ENCODE measurements around the gene NPW.
A peak's percentile ranks its signal among the peaks of the same experiment; 100 is the strongest.

NPW gene

DNA sequence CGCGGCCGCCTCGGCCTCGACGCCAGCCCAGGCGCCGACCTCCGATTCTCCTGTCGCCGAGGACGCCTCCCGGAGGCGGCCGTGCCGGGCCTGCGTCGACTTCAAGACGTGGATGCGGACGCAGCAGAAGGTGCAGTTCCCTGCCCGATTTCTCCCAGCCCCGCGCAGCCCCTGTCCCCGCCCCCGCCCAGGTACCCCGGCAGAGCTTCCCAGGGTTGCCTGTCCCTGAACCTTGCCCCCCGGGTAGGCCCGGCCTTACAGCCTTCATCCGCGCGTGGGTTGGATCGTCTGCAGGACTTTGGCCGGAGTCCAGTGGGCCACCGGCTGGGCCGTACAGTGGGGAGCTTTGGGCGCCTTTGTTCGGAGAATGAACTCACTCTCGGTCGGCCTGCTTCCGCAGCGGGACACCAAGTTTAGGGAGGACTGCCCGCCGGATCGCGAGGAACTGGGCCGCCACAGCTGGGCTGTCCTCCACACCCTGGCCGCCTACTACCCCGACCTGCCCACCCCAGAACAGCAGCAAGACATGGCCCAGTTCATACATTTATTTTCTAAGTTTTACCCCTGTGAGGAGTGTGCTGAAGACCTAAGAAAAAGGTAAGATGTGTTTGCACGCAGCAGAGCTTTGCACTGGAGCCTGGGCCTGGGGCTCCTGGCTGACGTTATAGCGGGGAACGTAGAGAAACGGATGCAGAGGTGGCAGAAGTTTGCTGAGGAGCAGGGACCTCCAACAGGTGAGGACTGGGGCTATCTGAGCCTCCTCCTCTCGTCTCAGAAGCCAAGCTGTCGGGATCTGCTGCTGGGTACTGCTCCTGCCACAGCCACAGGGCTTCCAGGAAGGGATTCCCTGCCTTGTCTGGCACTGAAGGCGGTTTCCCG lies 35.0 kb upstream of the NPW start:
- DNase-seq (ENCODE audit: low read depth, low spot score) = no peak

DNA sequence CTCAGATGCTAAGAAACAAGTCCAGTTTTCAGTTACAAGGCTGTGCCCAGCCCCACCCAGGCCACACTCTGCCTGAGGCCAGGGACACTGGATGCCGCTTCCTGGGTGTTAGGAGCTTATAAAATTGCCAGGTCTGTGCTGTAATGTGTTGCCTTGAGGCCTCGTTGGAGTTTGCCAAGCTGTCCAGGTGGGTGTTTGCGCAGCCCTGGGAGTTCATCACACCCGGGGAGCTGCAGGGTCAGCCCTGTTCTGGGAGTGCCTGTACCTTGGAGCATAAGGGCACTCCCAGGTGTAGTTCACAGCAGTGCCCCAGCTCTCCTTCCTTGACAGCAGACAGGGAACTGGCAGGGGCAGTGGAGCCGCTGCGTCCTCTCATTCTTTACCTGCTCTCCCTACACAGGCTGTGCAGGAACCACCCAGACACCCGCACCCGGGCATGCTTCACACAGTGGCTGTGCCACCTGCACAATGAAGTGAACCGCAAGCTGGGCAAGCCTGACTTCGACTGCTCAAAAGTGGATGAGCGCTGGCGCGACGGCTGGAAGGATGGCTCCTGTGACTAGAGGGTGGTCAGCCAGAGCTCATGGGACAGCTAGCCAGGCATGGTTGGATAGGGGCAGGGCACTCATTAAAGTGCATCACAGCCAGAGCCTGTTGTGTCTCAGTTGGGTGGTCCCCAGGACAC lies 34.0 kb upstream of the NPW start:
- DNase-seq (ENCODE audit: low read depth, low spot score) = no peak

DNA sequence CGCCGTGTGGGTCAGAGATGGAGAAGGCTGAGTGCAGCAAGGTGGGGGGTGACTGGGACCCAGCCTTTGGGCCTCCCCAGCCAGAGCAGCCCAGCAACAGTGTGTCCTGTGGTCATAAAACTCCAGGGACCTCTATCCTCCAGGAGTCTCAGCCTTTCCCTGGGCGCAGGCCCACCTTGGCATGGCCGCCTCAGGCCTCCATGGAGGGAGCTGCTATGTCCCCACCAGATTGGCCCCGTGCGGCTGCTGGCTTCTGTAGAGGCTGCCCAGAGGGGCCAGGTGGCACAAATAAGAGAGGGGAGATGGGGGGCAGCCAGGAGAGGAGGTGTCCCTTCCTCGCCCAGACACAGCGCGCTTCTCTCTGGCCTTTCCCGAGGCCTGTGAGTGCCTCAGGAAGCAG lies 32.4 kb upstream of the NPW start:
- no peak for DNase-seq (ENCODE audit: low read depth, low spot score)

DNA sequence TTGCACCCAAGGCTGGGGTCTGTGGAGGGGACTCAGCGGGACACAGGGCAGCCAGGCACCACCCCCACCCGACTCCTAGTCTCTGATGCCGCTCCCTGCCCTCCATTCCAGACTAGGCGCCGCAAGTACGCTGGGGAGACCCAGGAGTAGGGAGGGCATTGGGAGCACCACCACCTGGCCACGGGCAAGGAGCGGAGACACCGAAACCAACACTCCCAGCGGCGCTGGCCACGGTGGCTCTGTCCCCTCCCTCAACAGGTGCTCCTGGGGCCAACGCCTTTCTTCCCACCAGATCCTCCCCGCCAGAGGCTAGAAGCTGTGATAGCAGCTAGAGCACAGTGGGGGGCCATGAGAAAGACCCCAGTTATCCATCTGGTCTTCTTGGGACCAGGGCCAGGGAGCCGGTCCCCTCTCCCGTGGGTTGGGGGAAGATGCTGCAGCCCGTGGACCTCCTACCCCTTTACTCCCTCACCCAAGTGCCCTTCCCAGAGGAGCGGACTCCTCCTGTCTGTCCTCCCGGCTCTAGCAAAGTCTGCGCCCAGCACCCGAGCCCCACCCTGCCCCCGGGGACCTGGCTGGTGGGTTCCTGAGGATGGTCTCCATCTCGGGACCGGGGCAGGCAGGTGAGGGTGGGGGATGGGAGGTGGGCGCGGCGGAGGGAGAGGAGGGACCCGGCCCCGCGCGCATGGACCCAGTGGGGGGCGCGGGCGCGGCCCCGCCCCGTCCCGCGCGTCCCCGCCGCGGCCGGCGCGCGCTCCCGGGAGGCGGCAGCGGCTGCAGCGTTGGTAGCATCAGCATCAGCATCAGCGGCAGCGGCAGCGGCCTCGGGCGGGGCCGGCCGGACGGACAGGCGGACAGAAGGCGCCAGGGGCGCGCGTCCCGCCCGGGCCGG lies 30.1 kb upstream of the NPW start, which contains the start of gene SYNGR3:
SYNGR3 (plus strand) TSS at position 762 of the 892 bp plus-strand sequence. CDS start 133 bp downstream, outside the sequence.
- no peak for DNase-seq (ENCODE audit: low read depth, low spot score)

DNA sequence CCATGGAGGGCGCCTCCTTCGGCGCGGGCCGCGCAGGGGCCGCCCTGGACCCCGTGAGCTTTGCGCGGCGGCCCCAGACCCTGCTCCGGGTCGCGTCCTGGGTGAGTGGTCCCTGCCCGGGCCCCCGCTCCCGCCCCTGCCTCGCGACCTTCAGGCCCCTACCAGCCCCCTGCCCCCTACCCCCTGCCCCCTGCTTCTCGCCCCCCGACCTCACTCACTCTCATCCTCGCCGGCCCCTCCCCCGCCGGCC lies 29.6 kb upstream of the NPW start:
- DNase-seq (ENCODE audit: low read depth, low spot score) = no peak

DNA sequence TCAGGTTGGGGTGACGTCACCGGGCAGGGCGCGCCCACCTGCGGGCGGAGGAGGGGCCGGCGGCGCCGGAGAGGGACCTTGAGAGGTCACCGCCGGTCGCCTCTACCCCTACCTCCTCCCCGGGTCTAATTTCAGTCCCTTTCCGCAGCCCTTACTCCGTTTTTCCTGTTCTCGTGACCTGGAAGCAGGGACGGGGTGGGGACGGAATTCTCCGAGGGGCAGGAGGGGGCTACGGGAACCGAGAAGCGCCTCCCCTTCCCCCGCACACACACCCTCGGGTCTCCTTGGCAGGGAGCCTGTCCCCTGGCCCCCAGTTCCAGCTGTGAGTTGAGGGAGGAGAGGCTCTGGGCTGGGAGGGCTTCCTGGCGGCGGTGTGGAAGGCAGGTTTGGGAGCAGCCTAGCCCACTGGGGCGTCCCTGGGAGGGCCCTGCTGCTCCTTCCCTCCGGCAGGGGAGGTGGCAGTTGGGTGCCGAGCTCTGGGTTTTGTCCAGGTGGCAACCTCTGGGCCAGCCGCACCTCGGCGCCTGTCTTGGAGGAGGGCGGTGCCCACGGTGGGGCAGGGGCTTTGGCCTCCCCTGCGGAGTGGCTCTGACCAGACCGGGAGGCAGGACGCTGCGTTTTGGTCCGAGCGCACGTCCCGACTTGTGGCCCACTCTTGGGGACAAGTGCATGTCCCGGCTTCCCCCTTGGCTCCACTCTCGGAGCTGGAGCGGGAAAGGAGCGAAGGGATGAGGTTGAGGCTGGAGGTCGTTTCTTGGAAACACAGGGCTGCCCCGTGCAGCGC lies 29.0 kb upstream of the NPW start:
- no peak for DNase-seq (ENCODE audit: low read depth, low spot score)

DNA sequence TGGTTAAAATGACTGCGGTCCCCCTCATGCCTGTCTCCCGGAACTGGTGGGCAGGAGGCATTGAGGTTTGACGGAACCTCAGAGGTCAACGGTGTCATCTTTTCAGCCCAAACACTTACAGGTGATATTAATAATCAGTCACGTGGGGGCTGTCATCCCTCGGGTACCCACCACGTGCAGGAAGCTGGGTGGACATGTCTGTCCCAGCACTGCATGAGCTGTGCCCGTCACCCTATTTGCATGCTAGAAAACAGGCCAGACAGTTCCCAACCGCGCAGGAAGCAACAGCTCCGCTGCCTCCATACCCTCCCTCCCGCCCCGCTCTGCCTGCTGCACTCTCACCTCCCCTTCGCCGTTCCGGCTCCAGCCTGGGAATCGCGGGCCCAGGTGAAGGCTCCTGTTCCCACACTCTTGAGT lies 28.4 kb upstream of the NPW start:
- no peak for DNase-seq (ENCODE audit: low read depth, low spot score)

DNA sequence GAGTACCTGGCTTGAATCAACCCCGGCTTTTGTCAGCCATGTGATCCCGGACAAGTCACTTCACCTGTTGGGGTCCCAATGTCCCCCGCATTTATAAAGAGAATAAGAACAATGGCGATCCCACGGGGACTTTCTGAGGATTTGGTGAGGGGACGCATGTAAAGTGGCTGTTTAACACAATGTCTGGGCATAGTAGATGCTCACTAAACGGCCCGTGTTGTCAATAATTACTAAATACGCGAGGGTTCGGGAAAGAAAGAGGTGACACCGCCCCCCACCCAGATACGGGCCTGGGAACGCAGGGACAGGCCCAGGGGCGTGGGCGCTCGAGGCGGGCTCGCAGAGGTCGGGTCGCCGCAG lies 28.0 kb upstream of the NPW start:
- no peak for DNase-seq (ENCODE audit: low read depth, low spot score)

DNA sequence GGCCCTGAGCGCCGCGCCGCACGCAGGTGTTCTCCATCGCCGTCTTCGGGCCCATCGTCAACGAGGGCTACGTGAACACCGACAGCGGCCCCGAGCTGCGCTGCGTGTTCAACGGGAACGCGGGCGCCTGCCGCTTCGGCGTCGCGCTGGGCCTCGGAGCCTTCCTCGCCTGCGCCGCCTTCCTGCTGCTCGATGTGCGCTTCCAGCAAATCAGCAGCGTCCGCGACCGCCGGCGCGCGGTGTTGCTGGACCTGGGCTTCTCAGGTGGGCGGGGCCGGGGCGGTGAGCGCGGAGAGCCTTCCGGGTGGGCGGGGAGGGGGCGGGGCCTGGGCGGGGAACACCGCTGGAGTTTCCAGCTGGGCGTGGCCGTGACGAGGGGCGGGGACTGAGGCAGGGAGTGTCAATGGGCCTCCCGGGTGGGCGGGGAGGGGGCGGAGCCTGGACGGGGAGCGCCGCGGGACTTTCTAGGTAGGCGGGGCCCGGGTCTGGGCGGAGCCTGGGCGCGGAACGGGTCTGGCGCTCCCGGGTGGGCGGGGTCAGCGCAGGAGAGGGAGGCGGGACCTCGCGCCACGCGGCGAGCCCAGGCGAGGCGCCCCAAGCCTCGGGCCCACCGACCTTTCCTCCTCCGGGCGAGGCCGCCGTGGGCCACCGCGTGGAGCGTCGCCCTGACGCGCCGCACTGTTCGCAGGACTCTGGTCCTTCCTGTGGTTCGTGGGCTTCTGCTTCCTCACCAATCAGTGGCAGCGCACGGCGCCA lies 27.5 kb upstream of the NPW start:
- DNase-seq (ENCODE audit: low read depth, low spot score) = peak; percentile 96

DNA sequence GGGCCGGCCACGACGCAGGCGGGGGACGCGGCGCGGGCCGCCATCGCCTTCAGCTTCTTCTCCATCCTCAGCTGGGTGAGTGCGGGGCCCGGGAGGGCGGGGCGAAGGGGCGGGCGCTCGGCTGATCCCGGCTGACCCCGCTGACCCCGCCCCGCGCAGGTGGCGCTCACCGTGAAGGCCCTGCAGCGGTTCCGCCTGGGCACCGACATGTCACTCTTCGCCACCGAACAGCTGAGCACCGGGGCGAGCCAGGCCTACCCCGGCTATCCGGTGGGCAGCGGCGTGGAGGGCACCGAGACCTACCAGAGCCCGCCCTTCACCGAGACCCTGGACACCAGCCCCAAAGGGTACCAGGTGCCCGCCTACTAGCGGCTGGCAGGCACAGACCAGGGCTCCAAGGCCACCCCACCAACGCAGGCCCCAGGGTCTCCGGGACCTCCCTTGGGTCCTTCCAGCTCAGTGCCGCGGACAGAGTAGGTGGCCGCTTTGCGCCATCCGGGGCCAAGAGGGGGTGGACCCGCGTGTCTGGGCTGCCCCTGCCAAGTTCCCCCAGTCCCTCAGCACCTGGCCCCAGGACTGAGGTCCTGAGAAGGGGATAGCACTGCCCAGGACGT lies 26.8 kb upstream of the NPW start:
- no peak for DNase-seq (ENCODE audit: low read depth, low spot score)

DNA sequence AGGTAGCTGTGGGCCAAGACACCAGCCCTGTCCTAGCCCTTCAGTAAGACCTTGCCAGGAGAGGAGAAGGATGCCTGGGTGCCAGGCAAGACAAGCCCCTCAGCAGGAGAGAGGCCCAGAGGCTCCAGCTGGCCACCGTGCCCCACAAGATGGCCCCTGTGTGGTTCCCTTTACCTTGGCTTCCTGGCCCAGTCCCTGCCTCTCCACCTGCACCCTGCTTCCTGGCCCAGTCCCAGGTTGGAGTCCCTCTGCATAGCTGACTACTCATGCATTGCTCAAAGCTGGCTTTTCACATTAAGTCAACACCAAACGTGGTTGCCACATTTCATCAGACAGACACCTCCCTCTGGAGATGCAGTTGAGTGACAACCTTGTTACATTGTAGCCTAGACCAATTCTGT lies 25.9 kb upstream of the NPW start:
- no peak for DNase-seq (ENCODE audit: low read depth, low spot score)

DNA sequence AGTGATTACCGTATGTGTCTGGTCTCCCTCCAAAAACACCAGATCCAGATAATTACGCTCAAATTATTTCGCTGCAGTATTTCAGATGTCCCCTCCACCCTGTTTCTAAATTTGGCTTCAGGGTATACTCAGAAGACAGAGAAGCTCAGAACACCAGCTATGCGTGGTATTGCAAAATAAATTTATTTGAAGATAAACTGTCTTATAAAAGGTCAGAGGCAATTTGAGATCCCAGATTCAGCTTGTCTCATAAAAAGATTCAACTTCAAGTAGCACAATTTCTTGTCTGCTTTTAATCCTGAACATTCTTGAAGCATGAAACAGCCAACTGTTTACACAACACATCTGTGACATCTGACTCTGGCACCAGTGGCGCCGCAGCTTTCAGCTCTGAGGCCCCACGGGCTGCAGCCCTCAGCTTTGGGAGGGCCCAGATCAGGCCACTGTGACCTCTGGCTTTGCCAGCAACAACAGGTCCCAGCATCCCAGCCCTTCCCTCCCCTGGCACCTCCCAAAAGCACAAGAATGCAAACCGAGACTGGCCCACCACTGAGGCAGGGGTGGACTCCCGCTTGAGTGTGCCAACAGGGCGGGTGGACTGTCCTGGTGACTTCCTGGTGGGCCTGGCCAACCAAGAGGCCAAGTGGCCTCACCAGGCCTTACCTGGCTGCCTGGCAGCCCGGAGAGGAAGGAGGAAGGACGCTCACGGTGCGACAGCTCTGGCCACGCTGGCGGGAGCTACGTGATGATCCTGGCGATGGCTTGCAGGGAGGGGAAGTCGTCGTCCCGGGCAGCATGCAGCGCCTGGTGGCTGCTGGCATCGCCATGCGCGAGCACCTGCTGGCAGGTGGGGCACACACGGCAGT lies 21.9 kb upstream of the NPW start:
- no peak for DNase-seq (ENCODE audit: low read depth, low spot score)

DNA sequence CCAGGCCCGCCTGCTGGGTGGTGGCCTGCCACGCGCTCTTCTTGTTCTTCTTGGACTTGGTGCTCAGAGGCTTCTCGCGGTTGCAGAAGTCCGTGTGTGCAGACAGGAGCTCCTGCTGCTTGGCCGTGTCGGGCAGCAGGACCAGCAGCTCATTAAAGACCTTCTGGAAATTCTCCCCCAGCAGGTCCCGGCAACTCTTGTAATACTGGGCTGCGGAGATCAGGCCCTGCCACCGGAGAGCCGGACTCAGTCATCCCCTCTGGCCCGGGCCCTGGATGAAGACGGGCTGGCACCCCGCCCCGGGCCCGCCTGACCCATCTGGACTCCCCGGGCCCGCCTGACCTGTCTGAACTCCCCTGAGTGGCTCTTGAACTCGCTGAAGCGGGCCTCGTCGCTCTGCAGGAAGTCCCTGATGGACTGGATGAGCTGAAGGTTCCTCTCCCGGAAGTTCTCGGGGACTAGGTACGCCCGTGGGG lies 21.2 kb upstream of the NPW start:
- DNase-seq (ENCODE audit: low read depth, low spot score) = no peak

DNA sequence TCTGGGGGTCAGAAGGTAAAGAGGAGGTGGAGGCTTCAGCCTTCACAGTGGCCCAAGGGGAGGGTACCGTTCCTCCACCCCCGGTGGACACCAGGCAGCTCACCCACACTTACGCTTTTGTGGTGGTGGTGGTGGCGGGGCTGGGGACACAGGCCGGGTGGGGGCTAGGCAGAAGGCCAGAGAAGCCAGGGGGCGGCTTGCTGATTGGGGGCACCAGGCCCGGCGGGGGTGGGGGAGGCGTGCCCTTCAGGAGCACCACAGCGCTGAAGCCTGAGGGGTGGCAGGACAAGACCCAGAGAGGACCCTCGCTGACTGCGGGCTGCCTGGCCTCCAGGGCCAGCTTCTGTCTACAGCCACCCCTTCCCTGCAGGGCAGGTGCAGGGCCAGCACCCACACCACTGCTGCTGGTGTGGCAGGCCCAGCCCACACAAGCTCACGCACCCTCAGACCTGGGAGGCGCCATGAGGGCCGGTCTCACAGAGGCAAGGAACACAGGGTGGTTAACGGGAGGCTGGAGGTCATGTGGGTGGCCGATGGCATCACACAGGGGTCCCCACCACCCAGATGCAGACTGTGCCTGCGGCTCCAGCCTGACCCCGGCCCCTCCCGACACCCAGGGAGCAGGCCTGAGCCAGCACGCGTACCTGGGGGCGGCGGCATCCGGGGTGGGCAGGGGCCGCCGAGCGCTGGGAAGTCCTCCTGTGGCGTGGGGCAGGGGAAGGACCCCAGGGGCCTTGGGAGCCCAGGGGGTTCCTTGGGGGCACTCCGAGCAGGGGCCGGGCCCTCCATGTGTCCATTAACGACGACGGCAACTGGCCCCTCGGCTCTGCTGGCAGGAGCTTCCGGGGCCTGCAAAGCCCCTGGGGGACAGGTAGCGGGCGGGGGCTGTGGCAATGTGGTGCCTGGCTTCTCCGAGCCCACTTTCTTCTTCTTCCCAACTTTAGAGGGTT lies 20.5 kb upstream of the NPW start:
- DNase-seq (ENCODE audit: low read depth, low spot score) = no peak

DNA sequence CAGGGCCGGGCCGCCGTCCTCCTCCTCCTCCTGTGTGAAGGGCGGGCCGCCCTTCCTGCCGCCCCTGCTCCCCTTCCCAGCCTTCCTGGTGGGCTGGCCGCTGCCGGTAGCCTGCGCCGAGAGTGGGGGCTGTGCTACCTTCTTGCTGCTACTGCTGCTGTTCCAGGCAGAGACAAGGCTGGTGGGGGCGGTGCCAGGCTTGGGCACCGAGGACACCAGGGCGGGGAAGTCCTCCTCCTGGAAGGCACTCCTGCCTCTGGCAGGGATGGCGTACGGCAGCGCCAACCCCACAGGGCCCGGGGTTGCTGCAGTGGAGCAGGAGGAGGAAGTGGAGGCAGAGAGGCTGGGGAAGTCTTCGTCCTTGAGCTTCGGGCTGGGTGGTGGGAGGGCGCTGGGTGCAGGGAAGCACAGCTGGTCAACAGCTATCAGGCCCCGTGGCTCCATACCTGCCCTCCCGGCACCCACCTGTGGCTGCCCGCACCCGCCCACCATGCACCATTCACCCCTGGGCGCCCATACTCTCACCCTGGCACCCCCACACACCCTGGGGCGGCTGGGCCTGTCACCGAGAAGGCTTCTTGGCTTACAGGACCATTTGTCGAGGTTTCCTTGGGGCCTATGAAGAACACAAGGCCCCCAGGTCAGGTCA lies 19.6 kb upstream of the NPW start:
- DNase-seq (ENCODE audit: low read depth, low spot score) = no peak

DNA sequence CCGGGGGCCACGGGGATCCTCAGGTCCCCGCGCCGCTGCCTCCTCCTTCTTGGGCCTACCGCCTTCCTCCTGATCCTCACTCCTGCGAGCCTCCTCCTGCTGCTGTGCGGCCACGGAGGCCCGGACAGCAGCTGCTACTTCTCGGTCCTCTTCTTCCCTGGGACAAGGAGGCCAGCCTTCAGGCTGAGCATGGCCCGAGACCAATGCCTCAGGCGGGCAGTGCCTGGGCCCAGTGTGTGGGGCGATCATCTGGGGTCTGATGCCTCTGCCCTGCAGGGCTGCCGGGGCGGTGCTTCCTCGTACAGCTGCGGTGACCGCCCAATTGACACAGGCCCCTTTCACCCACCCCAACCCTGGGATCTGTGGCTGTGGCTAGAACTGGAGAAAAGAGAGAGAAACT lies 18.6 kb upstream of the NPW start:
- DNase-seq (ENCODE audit: low read depth, low spot score) = no peak

DNA sequence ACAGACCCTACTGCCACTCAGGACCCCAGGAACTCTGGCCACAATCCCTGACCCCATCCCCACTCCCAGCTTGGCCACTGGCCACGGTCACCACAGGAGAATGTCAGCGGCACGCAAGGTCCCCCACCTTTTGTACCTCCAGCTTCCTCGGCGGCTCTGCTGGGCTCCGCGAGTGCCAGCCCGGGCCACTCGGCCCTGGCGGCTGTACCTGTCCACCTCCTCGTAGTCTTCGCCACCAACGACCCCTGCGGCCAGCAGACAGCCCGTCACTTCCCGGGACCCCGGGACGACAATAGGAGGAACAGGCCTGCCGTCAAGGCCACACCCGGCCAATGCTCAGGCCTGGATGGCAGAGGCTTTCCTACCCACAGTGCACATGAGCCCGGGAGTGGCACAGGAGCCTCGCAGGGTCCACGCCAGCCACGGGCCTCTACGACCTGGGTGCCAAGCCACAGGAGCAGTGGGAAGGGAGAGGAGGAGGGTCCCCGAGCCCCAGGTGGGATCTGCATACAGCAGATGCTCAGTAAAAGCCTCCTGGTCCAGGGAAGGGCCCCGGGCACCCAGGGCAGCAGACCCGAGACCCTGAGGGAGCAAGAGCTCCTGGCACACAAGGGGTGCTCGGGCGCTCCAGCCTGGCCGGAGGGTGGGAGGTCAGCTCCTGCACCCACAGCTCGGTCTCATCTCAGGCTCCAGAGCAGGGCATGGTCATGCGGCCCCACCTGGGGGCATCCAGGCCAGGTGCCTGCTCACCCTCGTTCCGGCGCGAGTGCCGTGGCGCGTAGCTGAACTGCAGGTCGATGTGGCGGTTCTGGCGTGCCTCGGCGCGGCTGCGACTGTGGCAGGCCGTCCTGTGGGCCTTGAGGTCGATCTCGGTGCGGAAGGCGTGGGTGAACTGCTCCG lies 17.9 kb upstream of the NPW start:
- no peak for DNase-seq (ENCODE audit: low read depth, low spot score)

All from astrocyte of the hippocampus (primary cell).